ENCODE data around the gene CCDC177.

- TF ChIP-seq CTCF (IDR thresholded peaks at IDR 0.05; ENCODE audit: low read depth, low read length, missing input control): no peak
- TF ChIP-seq MAX (IDR thresholded peaks at IDR 0.05): no peak
- no peak for TF ChIP-seq REST (IDR thresholded peaks at IDR 0.05)
- no peak for TF ChIP-seq RAD21 (IDR thresholded peaks at IDR 0.05)
- TF ChIP-seq ATF3 (IDR thresholded peaks at IDR 0.05): no peak
- TF ChIP-seq JUND (IDR thresholded peaks at IDR 0.05): no peak
- TF ChIP-seq ZBTB33 (IDR thresholded peaks at IDR 0.05): no peak
- no peak for TF ChIP-seq EGR1 (IDR thresholded peaks at IDR 0.05; ENCODE audit: low read depth in 2 of 2)
- no peak for TF ChIP-seq YY1 (IDR thresholded peaks at IDR 0.05)
- TF ChIP-seq SP1 (IDR thresholded peaks at IDR 0.05): no peak
- TF ChIP-seq NR2F2 (IDR thresholded peaks at IDR 0.05): no peak
- no peak for TF ChIP-seq TAF1 (conservative IDR thresholded peaks at IDR 0.05)
Measured at GRCh38 chr14:69595336-69595735, 20.7 kb upstream of the CCDC177 start.
